A549 treated with AZD2906 at 1 μM for 4 hours (cell line): ENCODE data around the gene STPG1. TPM values are rescaled to one million over a fixed set of nuclear protein-coding genes. Genes with fewer than 3 reads are reported as not detected.

Experiments used
- total RNA-seq: library from RNA; stranded (reverse); fragments of 200-300 nt; extraction: Qiagen RNA extraction; gene quantifications from 5 replicates; pipeline ENCODE4 v1.2.3, GENCODE V29; 2022

The STPG1 gene, protein sequence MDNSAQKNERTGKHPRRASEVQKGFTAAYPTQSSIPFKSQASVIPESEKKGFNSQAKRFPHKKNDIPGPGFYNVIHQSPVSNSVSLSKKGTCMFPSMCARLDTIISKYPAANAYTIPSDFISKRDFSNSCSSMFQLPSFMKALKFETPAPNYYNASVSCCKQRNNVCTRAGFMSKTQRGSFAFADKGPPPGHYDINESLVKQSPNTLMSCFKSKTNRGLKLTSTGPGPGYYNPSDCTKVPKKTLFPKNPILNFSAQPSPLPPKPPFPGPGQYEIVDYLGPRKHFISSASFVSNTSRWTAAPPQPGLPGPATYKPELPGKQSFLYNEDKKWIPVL
- 5.1 to 6.4 TPM (median 6.0 TPM) in 5 replicates for total RNA-seq

DNA sequence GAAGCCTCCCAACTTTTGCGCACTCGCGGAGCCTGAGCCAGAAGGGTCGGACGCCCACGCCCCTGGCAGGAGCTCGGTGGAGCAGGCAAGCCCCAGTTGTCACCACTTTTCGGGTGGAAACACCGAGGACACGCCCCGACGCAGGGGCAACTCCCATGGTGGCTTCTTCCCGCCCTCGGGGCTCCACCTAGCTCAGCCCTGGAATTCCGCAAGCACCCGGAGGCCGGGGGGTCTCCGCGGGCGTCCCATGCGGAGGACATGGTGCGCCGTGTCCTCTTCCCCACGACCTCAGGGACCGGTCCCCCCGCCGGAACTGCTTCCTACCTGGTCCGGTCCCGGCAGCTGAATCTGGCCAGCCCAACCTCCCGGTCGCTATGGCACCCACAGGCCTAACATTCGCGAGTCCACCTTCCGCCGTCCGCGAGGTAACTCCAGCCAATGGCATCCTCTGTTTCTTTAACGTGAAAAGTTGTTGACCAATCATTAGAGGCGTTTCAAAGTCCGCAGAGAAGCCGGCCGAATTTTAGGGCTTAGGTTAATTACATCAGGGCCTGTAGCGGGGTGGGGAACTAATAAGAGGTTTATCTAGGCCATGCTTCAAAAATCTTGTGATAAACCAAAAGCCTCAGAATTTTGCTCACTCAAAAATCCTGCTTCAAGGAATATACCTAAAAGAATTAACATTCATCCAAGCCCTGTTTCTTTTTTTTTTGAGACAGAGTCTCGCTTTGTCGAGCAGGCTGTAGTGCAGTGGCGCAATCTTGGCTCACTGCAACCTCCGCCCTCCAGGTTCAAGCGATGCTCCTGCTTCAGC lies at the start of gene STPG1:
TSS of gene STPG1 (minus strand) at position 433 of the 814 bp plus-strand sequence. CDS start 12,394 bp downstream, outside the sequence.

DNA sequence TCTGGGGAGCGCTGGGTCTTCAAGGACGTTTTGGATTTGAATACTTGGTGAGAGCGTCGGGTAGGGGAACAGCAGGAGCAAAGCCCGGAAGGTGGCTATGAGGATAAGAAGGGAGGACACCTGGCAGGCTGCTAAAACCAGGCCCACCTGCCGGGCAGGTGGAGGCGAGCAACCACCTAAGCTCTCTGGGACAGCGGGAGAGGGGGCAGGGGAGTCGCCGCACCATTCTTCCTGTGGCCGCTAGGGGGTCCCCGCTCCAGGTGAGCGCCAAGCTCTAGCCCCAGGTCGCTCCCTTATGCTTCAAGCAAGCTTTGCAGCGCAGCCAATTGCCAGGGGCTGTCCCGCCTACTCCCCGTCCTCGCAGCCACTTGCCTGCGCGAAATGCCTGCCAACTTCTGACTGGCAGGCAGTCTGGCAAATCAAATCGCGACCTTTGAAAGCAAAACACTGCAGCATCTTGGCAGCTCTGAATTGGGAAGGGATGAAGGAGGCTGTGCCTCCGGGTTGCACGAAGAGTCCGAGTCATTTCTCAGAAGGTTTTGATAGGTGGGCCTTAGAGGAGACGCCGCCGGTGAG lies 1.8 kb upstream of the STPG1 start, which contains the start of gene NIPAL3:
TSS of gene NIPAL3 (plus strand) at position 469 of the 576 bp plus-strand sequence. CDS start 3,746 bp downstream, outside the sequence.

DNA sequence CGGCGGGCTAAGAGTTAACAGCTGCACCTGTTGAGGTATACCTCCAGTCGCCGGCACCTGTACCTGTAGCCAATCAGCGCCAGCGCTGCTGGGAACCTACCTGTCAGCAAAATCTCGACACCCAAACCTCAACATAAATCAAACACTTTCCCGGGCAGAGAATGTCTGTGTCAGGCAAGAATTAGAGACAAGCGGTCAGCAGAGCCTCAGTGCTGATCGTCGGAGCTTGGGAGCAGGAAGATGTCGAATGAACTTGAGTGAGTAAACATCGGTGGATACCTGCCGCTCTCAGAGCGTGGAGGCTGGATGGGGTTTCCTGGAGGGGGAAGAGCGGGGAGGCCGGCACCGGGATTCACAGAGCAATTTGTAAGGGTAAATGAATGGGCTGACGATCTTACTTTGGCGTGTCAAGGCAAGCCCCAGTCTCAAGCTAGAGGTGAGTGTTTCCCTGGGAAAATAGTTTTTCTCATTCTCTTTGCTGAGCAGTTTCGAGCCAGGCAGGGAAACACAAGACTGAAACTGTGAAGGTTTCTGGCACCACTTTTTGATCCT lies 94.2 kb downstream of the STPG1 start, which contains the start of gene GRHL3:
TSS of gene GRHL3 (plus strand) at position 46 of the 552 bp plus-strand sequence. CDS start at position 241, 195 bp downstream.

Other genes starting within 250 kb of the STPG1 start
- 0.79 to 1.1 TPM (median 0.91 TPM) in 5 replicates for gene IFNLR1, start 226.5 kb downstream of the STPG1 start, total RNA-seq
- gene GRHL3, start 94.4 kb downstream of the STPG1 start, total RNA-seq = 0.76 to 0.86 TPM (median 0.79 TPM) in 5 replicates
- 6.3 to 7.4 TPM (median 7.1 TPM) in 5 replicates for gene NIPAL3, start 2.0 kb upstream of the STPG1 start, total RNA-seq
- 12.1 to 15.7 TPM (median 14.1 TPM) in 5 replicates for gene RCAN3, start 89.1 kb upstream of the STPG1 start, total RNA-seq
- 0.02 to 0.06 TPM (median 0.03 TPM) in 4 of 5 replicates, not detected in the other for gene NCMAP, start 142.3 kb upstream of the STPG1 start, total RNA-seq
- gene SRRM1, start 229.5 kb upstream of the STPG1 start, total RNA-seq = 36.6 to 60.6 TPM (median 40.2 TPM) in 5 replicates